ENCODE measurements around the gene WDTC1. TPM values are rescaled to one million over a fixed set of nuclear protein-coding genes. Genes with fewer than 3 reads are reported as not detected.
"Not testable (repeated sequence)": the region's sequence is repeated elsewhere in the genome, so short reads cannot be mapped to it uniquely, and the experiment has no call there.

The WDTC1 gene
- total RNA-seq, 1 experiment from 2014 or later: 9.1 TPM

DNA sequence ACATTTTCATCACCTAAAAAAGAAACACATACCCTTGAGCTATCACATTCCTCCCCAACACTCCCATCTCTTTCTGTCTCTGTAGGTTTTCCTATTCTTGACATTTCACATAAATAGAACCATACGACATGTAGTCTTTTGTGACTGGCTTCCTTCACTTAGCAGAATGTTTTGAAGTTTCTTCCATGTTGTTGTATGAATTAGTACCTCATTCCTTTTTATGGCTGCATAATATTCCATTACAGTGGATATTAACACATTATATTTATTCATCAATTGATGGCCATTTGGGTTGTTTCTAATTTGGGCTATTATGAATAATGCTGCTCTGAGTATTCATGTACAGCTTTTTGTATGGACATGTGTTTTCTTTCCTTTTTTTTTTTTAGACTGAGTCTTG is 11.8 kb downstream of the WDTC1 start:
- no peak for DNase-seq (ENCODE audit: low read depth)

DNA sequence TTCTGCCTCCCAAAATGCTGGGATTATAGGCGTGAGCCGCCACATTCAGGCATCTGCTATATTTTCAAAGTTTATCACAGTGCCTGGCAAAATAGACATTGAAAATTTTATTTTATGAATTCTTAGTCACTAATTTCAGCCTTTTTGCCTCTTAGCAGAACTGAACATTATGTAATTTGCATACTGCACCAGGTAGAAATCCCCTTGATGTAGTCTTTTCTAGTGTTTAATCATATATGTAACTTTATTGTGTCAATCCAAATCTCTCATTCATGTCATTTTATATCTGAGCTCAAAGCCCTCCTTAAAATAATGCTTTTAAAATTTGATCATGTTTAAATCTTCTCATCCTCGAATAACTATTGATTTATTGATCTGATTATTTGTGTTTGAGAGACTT is 19.2 kb downstream of the WDTC1 start:
- DNase-seq (ENCODE audit: low read depth): no peak

DNA sequence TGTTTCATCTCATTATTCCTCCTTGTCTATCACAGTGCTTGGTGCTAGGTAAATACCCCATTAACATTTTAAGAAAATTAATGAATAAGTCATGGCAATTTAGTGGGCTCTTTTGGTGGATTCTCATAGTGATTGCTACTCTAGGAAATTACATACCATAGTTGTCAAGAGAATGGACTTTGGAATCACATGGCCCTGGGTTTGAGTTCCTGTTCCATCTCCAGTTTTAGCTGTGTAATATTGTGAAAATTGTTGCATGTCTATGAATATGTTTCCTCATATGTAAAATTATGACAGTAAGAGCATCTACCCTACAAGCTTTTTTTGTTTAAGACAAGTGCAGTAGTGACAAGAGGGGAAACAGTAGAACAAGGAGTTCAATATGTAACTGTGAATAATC is 20.7 kb downstream of the WDTC1 start:
- DNase-seq (ENCODE audit: low read depth): no peak

DNA sequence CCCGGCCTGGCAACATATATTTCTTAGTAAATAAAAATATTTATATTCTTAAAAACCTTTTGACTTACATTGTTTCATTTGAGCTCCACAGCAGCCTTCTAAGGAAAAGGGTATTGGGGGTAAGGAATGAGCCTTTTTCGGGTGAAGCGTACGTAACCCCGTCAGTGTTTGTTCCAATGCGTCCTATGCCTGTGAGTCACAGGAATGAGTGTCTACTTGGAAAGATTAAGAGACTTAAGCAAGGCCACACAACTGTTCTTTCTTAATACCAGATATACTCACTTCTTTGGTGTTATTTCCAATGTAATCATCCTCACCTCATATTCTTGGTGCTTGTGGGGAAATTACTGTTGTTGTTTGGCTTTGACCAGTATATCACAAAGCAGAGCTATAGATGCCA is 22.7 kb downstream of the WDTC1 start:
- DNase-seq (ENCODE audit: low read depth): no peak

DNA sequence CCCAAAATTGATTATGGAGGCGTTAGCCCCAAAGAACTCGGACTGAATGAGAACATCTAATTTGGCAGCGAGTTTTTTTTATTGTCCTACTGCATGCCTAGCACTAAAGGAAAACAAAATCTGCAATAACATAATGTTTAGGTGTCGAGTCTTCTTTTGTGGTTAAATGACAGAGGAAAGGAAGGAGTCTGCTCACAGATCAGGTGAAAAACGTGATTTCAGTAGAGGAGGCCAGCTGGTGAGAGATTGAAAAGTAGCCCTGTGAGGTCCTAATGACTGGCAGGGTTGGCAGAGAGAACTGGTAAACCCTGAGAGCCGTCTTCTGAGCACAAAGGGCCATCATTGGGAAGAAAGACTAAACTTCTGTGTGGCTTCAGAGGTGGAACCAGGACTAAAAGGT is 24.2 kb downstream of the WDTC1 start:
- DNase-seq (ENCODE audit: low read depth): no peak

DNA sequence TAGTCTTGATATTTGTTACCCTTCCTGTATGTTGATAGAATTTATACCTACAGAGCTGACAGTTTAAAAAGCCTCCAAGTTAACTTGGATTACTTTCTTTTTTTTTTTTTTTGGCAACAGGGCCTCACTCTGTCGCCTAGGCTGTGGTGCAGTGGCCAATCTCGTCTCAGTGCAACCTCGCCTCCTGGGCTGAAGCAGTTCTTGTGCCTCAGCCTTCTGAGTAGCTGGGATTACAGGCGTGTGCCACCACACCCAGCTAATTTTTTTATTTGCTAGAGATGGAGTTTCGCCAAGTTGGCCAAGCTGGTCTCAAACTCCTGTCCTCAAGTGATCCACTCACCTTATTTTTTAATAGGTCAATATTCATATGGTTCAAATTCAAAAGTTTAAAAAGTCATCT is 32.7 kb downstream of the WDTC1 start:
- DNase-seq (ENCODE audit: low read depth): no peak

DNA sequence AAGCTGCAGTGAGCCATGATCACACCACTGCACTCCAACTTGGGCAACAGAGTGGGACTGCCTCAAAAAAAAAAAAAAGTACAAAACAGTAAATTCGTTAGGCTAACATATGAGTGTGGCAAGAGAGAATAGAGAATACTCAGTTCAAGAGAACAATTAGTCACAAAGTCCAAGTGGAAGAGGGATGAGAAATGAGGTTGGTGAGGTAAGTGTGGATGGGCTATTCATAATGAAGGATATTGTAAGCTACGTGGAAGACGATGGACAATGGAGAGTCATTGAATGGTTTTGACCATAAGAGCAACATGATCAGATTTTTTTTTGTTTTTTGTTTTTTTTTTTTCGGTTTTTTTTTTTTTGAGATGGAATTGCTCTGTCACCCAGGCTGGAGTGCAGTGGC is 34.8 kb downstream of the WDTC1 start:
- DNase-seq (ENCODE audit: low read depth): no peak

DNA sequence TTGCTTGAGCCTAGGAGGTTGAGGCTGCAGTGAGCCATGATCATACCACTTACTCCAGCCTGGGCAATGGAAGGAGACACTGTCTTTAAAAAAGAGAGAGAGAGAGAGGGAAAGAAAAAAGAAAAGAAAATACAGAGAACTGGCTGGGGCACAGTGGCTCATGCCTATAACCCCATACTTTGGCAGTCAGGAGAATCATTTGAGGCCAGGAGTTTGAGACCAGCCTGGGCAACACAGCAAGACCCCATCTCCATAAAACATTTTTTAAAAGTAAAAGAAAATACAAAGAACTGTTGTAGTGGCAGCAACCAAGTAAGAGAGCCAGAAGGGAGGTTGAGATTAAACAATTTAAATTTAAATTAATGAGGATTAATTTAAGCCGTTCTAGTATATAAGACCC is 39.8 kb downstream of the WDTC1 start:
- DNase-seq (ENCODE audit: low read depth): no peak

DNA sequence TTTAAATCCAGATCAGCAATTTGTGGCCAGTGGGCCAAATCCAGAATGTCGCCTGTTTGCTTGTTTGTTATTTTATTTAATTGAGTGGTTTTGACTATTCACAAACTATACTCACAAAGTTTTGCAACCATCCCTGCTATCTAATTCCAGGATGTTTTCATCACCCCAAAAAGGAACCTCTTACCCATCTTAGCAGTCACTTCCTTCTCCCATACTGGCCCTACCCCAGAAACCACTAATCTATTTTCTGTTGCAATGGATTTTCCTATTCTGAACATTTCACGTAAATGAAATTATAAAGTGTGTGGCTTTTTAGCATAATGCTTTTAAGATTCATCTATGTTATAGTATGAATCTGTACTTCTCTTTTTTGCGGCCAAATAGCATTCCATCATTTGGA is 41.3 kb downstream of the WDTC1 start:
- no peak for DNase-seq (ENCODE audit: low read depth)

DNA sequence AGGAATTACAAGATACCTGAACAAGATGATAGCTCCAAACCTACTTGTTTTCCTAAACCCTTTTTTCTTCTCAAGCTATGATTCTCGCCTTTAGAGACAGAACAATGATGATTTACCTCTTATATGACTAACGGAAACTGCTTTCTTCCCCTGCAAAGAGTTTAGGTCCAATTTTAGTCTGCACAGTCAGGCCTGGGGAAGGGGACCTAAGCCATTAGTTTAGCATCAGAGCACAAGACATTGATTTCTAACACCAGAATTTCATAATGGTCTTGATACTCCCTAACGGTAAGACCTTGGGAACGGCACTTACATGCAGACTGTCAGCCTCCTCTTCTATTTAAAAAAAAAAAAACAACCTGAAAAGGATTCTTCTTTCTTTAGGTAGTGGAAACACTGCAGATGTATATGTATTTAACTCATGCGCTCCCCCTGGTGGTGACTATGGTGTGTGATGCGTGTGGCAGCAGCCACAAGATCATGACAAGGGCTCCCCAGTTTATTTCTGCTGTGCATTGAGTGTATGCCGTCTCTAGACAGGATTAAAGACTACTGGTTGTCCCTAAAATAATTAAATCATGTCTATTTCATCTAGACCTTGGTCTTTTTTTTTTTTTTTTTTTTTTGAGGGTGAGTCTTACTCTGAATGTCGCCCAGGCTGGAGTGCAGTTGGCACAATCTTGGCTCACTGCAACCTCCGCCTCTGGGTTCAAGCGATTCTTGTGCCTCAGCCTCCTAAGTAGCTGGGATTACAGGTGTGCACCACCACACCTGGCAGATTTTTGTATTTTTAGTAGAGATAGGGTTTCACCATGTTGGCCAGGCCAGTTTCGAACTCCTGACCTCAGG is 50.2 kb downstream of the WDTC1 start:
- DNase-seq (ENCODE audit: low read depth): peak; percentile 71

DNA sequence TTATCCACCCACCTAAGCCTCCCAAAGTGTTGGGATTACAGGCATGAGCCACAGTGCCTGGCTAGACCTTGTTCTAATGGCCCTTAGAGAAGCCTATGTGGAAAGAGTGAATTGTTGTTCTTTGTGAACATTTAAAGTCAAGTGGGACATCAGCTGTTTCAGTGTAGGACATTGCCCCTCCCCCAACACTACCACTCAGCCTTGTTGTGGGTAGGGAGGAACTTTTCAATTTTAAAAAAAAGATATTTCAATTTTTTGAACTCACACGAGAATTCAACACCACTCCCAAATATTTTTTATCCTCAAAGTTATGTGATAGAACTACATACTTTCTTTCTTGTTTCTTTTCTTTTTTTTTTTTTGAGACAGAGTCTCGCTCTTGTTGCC is 50.8 kb downstream of the WDTC1 start:
- no peak for DNase-seq (ENCODE audit: low read depth)

DNA sequence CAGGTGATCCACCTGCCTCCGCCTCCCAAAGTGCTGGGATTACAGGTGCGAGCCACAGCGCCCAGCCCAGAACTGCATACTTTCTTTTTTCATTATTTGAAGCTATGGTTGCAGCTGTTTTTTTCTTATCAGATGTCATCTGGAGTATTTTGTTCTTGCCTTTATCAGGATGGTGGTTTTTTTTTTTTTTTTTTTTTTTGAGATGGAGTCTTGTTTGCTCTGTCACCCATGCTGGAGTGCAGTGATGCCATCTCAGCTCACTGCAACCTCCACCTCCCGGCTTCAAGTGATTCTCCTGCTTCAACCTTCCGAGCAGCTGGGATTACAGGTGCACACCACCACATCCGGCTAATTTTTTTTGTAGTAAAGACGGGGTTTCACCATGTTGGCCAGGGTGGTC is 51.4 kb downstream of the WDTC1 start:
- DNase-seq (ENCODE audit: low read depth): not testable (repeated sequence)

DNA sequence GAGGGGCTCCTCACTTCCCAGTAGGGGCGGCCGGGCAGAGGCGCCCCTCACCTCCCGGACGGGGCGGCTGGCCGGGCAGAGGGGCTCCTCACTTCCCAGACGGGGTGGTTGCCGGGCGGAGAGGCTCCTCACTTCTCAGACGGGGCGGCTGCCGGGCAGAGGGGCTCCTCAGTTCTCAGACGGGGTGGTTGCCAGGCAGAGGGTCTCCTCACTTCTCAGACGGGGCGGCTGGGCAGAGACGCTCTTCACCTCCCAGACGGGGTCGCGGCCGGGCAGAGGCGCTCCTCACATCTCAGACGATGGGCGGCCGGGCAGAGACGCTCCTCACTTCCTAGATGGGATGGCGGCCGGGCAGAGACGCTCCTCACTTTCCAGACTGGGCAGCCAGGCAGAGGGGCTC is 54.7 kb downstream of the WDTC1 start:
- DNase-seq (ENCODE audit: low read depth): not testable (repeated sequence)

DNA sequence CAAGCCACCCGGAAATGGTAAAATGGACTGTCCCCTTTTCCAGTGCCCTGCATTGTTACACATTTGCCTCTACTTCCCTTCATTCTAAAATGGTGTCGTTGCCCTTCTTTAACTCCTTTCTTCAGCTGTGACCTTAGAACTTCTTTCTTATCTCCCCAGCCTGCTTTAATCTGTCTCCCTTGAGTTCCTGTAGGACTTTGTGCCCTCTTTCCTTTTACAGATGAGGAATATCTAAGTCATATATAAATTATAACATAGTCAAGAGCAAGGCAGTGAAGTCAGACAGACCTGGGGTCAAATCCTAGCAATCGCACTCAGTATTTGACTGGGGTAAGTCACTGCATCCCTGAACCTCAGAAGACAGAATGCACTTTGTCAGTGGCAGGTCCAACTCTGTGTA is 56.1 kb downstream of the WDTC1 start:
- DNase-seq (ENCODE audit: low read depth): no peak

DNA sequence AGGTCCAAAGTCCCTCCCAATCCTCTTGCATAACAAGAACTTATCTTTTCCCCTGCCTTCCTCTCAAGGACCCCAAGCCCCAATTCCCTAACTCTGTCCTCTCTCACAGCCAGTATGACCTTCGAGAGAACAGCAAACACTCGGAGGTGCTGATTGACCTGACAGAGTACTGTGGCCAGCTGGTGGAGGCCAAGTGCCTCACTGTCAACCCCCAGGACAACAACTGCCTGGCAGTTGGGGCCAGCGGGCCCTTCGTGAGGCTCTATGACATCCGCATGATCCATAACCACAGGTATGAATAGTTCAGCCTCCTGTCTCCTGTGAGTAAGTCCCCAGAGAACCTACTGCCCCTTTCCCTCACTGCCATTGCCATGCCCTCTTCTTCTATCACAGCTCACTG is 57.7 kb downstream of the WDTC1 start:
- peak; percentile 68 for DNase-seq (ENCODE audit: low read depth)

DNA sequence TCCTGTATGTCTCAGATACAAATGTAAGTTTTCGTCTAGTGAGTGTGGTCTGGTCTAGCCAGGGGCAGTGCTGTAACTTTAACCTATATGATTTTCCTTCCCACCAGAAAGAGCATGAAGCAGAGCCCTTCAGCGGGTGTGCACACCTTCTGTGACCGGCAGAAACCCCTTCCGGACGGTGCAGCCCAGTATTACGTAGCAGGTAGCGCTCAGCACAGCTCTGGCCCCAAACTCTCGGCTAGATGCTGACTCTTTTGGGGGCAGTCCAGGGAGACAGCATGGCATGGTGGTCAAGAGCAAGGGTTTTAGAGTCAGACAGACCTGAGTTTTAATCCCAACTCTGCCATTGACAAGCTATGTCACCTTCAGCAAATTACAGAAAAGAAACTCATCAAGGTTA is 59.5 kb downstream of the WDTC1 start:
- DNase-seq (ENCODE audit: low read depth): no peak

DNA sequence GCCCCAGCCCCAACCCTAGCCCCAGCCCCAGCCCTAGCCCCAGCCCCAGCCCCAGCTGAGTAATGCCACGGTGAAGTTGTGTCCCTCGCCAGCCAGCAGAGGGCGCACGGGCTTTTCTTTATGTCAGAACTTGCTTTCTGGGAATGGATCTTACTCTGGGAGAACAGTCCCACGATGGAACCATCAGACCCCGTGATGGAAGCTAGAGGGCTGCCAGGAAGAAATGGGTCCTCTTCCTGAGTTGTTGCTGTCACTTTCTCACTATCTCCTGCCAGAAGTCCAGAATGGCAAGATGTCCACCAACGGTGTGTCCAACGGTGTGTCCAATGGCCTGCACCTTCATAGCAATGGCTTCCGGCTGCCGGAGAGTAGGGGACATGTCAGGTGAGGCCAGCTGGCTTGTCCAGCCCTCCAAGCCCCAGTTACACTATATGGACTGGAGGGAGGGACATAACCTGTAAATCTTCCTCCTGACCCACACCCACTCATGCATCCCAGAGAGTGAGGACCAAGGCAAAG is 62.4 kb downstream of the WDTC1 start:
- no peak for DNase-seq (ENCODE audit: low read depth)

DNA sequence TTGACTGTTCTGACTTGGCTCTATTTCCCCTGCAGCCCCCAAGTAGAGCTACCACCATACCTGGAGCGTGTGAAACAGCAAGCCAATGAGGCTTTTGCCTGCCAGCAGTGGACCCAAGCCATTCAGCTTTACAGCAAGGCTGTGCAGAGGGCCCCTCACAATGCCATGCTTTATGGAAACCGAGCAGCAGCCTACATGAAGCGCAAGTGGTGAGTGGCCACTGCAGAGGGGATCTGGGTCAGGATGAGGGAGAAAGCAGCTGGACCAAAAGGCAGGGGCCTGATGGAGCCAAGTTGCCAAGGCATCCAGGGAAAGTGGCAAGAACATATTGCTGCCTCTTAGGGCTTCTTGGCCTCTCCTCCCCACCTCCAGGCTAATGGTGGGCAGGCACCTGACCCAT is 63.5 kb downstream of the WDTC1 start:
- no peak for DNase-seq (ENCODE audit: low read depth)

DNA sequence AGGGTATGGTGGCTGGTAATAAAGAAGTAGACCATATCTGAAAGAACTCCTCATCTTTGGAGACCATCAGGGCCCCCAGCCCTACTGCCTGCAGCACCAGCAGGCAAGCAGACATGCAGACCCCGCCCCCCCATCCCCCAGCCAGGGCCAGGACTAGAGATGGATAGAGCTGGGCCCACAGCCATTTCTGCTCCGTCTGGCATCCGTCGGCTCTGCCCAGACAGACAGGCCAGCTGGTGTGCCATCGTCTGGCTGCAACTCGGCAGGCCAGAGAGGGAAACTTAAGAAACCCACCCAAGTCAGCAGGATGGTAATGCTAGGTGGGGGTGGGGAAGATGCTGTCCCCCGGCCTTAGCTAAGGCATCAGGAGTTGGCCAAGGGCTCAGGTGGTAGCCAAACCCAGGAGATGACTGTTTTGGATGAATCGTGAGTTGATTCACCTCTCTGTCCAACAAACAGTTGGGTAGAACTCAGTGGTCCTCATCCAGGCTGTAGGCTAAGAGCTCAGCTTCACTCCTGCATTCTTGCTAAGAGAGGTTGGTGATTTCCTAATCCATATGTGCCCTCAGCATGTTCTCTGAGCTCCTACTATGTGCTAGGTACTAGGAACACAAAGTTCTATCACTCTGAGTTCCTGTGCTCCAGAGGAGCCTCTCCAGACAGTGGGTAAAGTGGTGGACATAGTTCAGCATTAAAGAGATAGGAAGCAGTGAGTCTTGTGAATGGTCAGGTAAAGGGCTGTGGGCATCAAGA is 64.4 kb downstream of the WDTC1 start:
- DNase-seq (ENCODE audit: low read depth): no peak

DNA sequence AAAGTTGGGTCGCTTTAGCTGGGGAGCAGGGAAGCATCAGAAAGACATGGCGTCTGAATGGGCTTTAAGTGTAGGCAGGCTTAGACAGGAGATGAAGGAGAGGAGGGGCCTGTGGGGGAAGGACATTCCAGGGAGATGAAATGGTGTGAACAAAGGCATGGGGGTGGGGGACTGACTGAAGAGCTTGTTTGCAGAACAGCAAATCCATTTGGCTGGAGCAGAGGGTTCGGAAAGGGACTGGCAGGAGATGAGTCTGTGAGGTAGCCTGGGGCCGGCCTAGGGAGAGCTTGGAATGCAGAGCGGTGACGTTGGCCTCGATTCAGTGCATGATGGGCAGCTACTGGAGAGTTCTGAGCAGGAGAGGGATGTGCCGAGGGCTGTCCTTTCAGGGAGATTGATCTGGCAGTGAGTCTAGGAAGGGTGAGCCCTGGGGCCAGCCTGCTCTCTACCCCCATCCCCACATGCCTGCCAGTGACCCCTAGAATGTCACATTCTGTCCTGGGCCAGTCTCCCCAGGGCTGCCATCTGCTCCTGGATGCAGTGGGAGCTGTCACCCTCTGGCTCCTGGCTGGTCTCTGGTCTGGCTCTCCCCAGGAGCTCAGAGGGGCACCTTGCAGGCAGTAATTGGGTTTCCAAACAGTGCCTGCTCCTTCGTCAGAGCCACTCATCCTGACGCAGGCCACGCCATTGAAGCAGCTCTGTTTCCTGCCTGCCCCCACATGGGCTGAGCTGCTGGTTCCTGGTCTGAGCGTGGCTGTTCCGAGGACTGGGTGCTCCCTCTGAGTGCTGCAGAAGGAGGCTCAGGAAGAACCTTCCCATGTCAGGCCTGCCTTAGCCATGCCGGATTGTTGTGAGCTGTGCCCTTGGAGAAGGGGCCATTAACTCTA is 65.2 kb downstream of the WDTC1 start:
- DNase-seq (ENCODE audit: low read depth): peak; percentile 96

DNA sequence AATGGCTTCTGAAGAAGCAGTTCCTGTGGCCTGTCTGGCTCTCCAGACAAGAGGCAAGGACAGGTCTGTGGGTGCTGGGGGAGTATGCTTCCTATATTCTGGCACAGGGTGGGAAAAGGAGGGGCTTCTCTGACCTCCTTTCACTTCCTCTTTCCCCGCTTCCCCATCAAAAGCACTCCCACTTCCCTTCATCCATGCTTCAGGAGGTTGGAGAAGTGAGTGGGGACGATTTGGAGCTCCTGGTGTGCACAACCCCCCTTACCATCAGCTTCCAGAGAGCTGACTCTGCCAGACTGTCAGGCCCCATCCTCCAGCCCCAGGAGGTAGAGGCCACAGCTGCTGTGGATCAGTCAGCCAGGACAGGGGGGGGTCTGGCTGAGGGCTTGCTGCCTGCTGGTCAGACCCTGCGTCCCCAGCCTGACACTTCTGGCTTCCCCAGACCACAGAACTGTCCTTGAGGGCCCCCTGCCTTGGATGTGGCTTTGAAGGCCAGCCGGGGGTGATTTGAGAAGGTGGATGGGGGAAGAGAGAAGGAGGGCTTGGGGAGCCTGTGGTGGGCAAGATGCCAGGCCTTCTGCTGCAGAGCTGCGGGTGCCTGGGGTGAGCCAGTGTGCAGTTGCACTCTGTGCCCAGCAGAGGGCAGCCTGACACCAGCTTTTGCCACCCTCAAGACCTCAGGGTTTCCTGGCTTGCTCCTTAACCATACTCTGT is 66.1 kb downstream of the WDTC1 start:
- DNase-seq (ENCODE audit: low read depth): peak; percentile 91

Data from HT1080 (cell line).